Endothelial cell of umbilical vein (primary cell): ENCODE measurements around the gene VBP1.

Experiments
- EZH2 ChIP-seq: IDR thresholded peaks from 2 replicates; pipeline ENCODE4 v1.6.1; 2012; ENCODE audit warnings: borderline replicate concordance, low read depth, mild to moderate bottlenecking, moderate library complexity, low read length, inconsistent platforms; ENCODE audit not compliant: severe bottlenecking
- FOS ChIP-seq: IDR thresholded peaks from 2 replicates; pipeline ENCODE4 v1.6.1; 2011; ENCODE audit warnings: mild to moderate bottlenecking, low read length, moderate library complexity, borderline replicate concordance; ENCODE audit not compliant: insufficient read depth
- GATA2 ChIP-seq: IDR thresholded peaks from 2 replicates; pipeline ENCODE4 v1.7.0; 2011; ENCODE audit warnings: low read depth, mild to moderate bottlenecking, moderate library complexity, mixed read lengths, low read length; ENCODE audit not compliant: insufficient read length, insufficient read depth
- JUN ChIP-seq: IDR thresholded peaks from 2 replicates; pipeline ENCODE4 v1.6.1; 2011; ENCODE audit warnings: borderline replicate concordance, low read depth; ENCODE audit not compliant: insufficient read length, insufficient read depth
- MYC ChIP-seq: IDR thresholded peaks from one replicate; pipeline ENCODE4 v1.6.1; 2011; ENCODE audit warnings: mild to moderate bottlenecking, low read depth, low read length
- POLR2A ChIP-seq: IDR thresholded peaks from 2 replicates; pipeline ENCODE4 v1.6.1; 2012; ENCODE audit warnings: low read depth, mild to moderate bottlenecking, control low read depth, low read length
- POLR2AphosphoS5 ChIP-seq: IDR thresholded peaks from 2 replicates; pipeline ENCODE4 v1.6.1; 2012; ENCODE audit warnings: low read depth, mild to moderate bottlenecking, control low read depth, low read length, moderate library complexity; ENCODE audit not compliant: insufficient read depth
- TF ChIP-seq, protein P1 (sequence below), 2 donors: IDR thresholded peaks; 1 replicate in 1 of 2; 2 replicates in 1 of 2; pipeline ENCODE4 v1.5.1; 2011; ENCODE audit warnings: low read length in 2 of 2, mild to moderate bottlenecking in 2 of 2, moderate library complexity in 2 of 2, control low read depth in 1 of 2, inconsistent platforms in 1 of 2, low read depth in 1 of 2; ENCODE audit not compliant: insufficient read depth in 1 of 2; ENCODE audit errors: extremely low read depth in 1 of 2
- TF ChIP-seq, protein P2 (sequence below): IDR thresholded peaks from 2 replicates; pipeline ENCODE4 v1.6.1; 2011; ENCODE audit not compliant: insufficient read depth, insufficient read length

GRCh38 chrX:155188786-155189185, 27.5 kb upstream of the VBP1 start:
- TF ChIP-seq, protein P1, sequence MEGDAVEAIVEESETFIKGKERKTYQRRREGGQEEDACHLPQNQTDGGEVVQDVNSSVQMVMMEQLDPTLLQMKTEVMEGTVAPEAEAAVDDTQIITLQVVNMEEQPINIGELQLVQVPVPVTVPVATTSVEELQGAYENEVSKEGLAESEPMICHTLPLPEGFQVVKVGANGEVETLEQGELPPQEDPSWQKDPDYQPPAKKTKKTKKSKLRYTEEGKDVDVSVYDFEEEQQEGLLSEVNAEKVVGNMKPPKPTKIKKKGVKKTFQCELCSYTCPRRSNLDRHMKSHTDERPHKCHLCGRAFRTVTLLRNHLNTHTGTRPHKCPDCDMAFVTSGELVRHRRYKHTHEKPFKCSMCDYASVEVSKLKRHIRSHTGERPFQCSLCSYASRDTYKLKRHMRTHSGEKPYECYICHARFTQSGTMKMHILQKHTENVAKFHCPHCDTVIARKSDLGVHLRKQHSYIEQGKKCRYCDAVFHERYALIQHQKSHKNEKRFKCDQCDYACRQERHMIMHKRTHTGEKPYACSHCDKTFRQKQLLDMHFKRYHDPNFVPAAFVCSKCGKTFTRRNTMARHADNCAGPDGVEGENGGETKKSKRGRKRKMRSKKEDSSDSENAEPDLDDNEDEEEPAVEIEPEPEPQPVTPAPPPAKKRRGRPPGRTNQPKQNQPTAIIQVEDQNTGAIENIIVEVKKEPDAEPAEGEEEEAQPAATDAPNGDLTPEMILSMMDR (IDR thresholded peaks at IDR 0.05; ENCODE audit: extremely low read depth in 1 of 2, insufficient read depth in 1 of 2, low read depth in 1 of 2, low read length in 2 of 2) = no peak
- TF ChIP-seq POLR2A = no peak
- no peak for TF ChIP-seq FOS
- no peak for TF ChIP-seq JUN
- no peak for TF ChIP-seq MYC
- TF ChIP-seq EZH2 = no peak
- no peak for TF ChIP-seq POLR2AphosphoS5
- TF ChIP-seq, protein P2, sequence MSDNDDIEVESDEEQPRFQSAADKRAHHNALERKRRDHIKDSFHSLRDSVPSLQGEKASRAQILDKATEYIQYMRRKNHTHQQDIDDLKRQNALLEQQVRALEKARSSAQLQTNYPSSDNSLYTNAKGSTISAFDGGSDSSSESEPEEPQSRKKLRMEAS = no peak
- TF ChIP-seq GATA2 = no peak
